DMS53 (cell line): Measurements from ENCODE around the gene UFSP2.
"Not testable (repeated sequence)": the region's sequence is repeated elsewhere in the genome, so short reads cannot be mapped to it uniquely, and the experiment has no call there.

Experiments used
- DNase-seq: peaks from one replicate; lab custom pipeline; 2025; lab: John Stamatoyannopoulos, UW

The UFSP2 gene

GRCh38 chr4:185384061-185384460 is 41.7 kb downstream of the UFSP2 start:
- DNase-seq, result no peak

- peak; percentile 82 for DNase-seq
These were observed 42.3 kb downstream of the UFSP2 start for GRCh38 chr4:185383451-185383850.

GRCh38 chr4:185382754-185383153 is 43.0 kb downstream of the UFSP2 start:
- no peak for DNase-seq

GRCh38 chr4:185381288-185382196 is 44.2 kb downstream of the UFSP2 start:
- DNase-seq, result no peak

- DNase-seq, result no peak
These were observed 45.4 kb downstream of the UFSP2 start for GRCh38 chr4:185380320-185380719.

GRCh38 chr4:185379326-185380295 is 46.2 kb downstream of the UFSP2 start:
- no peak for DNase-seq

GRCh38 chr4:185378264-185378663 is 47.5 kb downstream of the UFSP2 start:
- no peak for DNase-seq

- DNase-seq, result no peak
These were observed 51.2 kb downstream of the UFSP2 start for GRCh38 chr4:185374573-185374972.

- DNase-seq, result no peak
These were observed 51.7 kb downstream of the UFSP2 start for GRCh38 chr4:185374027-185374426.

GRCh38 chr4:185371702-185372101 is 54.1 kb downstream of the UFSP2 start:
- DNase-seq, result no peak

GRCh38 chr4:185370268-185370949 is 55.4 kb downstream of the UFSP2 start:
- no peak for DNase-seq

- DNase-seq, result no peak
These were observed 56.0 kb downstream of the UFSP2 start for GRCh38 chr4:185369731-185370130.

- no peak for DNase-seq
These were observed 60.9 kb downstream of the UFSP2 start for GRCh38 chr4:185364886-185365285.

GRCh38 chr4:185363251-185363650 is 62.5 kb downstream of the UFSP2 start:
- no peak for DNase-seq

- not testable (repeated sequence) for DNase-seq
These were observed 63.2 kb downstream of the UFSP2 start for GRCh38 chr4:185362570-185362969.

- no peak for DNase-seq
These were observed 63.9 kb downstream of the UFSP2 start for GRCh38 chr4:185361872-185362271.

GRCh38 chr4:185359767-185360446 is 65.9 kb downstream of the UFSP2 start:
- no peak for DNase-seq

- no peak for DNase-seq
These were observed 66.8 kb downstream of the UFSP2 start for GRCh38 chr4:185358959-185359358.

GRCh38 chr4:185358514-185358913 is 67.2 kb downstream of the UFSP2 start:
- peak; percentile 1 for DNase-seq

- DNase-seq, result no peak
These were observed 67.9 kb downstream of the UFSP2 start for GRCh38 chr4:185357733-185358440.

GRCh38 chr4:185357211-185357610 is 68.6 kb downstream of the UFSP2 start:
- DNase-seq, result no peak
